Coronary artery (tissue), 2 donors: ENCODE results near the gene OR8B2.
"Not testable (repeated sequence)": the region's sequence is repeated elsewhere in the genome, so short reads cannot be mapped to it uniquely, and the experiment has no call there.

ENCODE experiments used
- DNase-seq: peaks from one replicate; pipeline ENCODE4 v3.0.0-alpha.2; 2017; ENCODE audit warnings: low spot score
- H3K27ac ChIP-seq, 2 donors: fragments of 200-600 bp; sonication (generic); one replicate each; pipeline ENCODE4 v1.5.1; 2016 to 2019
- H3K4me3 ChIP-seq: fragments of 200-600 bp; sonication (generic); 2 replicates; pipeline ENCODE4 v1.5.1; 2016; ENCODE audit warnings: mild to moderate bottlenecking, moderate library complexity
- CTCF ChIP-seq: fragments of 200-600 bp; sonication (generic); IDR thresholded peaks from one replicate; pipeline ENCODE4 v1.5.1; 2019; ENCODE audit warnings: antibody characterized with exemption

Gene OR8B2, protein sequence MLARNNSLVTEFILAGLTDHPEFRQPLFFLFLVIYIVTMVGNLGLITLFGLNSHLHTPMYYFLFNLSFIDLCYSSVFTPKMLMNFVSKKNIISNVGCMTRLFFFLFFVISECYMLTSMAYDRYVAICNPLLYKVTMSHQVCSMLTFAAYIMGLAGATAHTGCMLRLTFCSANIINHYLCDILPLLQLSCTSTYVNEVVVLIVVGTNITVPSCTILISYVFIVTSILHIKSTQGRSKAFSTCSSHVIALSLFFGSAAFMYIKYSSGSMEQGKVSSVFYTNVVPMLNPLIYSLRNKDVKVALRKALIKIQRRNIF

DNA sequence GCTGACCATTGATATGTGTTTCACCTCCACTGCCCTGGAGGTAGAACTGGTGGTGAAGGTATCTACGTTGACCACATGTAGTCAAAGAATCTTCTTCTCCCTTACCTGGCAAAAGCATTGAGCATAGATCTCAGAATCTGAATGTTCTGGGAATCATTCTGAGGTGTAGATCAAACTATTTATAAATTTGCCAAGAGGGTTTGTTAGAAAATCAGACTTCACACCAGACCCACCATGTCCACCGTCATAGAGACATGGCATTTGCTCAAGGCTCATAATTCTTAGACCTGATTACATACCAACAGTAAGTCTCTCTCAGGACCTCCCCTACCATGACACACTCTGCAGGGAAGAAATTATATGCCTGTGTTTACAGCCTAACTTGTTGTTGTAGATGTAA lies at the start of gene OR8B2:
Gene OR8B2 (minus strand): TSS at position 101 of the 400 bp plus-strand sequence. CDS start 1,156 bp downstream, outside the sequence.
- Histone ChIP-seq H3K4me3 (no peak within 1 kb of the TSS), H3K27ac (no peak within 1 kb of the TSS)
- no peak for TF ChIP-seq CTCF
- DNase-seq = no peak

DNA sequence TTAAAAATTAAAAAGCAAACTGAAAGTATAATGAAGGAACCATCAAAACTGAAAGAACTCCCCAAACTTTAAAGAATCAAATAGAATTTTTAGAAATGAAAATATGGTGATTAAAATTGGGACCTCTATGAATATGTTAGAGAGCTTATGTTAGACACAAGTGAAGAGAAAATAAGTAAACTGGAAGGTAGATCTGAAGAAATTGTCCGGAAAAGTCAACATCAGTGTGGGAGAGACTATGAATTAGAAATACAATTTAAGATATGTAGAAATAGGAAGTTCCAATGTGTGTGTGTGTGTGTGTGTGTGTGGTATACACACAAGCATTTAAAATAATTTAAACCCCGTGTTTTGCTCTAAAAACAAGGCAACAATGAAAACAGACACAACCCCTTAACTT lies 45.3 kb upstream of the OR8B2 start:
- H3K27ac ChIP-seq = no peak overlapping the region
- no peak overlapping the region for H3K4me3 ChIP-seq
- no peak for TF ChIP-seq CTCF
- no peak for DNase-seq

DNA sequence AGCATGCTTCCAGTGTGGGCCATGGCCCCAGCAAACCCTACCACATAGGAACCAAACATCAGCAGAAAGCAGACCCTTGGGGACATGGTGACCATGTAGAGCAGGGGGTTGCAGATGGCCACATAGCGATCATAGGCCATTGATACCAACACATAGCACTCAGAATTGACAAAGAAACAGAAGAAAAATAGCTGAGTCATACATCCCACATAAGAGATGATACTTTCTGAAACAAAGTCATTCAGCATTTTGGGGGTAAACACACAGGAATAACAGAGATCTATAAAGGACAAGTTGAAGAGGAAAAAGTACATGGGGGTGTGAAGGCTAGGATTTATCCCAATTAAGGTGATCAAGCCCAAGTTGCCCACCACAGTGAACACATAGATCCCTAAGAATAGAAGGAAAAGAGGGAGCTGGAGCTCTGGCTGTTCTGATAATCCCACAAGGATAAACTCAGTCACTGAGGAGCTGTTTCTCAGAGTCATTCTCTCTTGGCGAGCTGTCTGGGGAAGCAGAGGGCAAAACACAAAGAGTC lies 40.2 kb upstream of the OR8B2 start, which contains the start of gene OR8B4:
Gene OR8B4 (minus strand): TSS at position 488 of the 538 bp plus-strand sequence. CDS start 0 bp downstream, at position 488.
- Histone ChIP-seq H3K27ac (no peak within 1 kb of the TSS), H3K4me3 (no peak within 1 kb of the TSS)
- DNase-seq = no peak
- TF ChIP-seq CTCF = no peak

- DNase-seq = no peak
- TF ChIP-seq CTCF = no peak
- Histone ChIP-seq H3K4me3 (no peak overlapping the region), H3K27ac (no peak overlapping the region)
These were observed 36.7 kb upstream of the OR8B2 start for GRCh38 chr11:124421043-124421442.

DNA sequence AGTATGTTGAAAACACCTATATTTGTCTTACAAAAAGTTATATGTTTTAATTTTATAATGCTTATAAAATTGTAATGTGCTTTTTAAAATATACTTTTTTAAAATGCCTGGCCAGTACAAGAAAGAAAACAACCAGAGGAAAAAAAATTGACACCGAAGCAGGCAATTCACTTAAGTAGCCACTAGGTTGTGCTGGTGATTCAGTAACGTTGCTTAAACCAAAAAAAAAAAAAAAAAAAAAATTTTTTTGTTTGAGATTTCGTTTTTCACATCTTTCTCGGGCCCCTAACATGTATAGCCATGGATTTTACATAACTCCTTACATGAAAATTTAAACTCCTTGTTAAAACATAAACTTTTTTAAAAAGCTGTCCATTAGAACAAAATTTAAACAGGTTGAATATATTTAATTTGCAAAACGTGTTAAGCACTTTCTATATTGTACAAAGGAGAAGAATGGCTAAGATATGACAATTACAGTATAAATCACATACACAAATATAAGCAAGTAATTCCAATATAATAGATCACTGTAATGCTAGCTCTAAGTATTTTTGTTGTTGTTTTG lies 31.1 kb upstream of the OR8B2 start:
- no peak for DNase-seq
- TF ChIP-seq CTCF = no peak
- Histone ChIP-seq H3K4me3 (no peak overlapping the region), H3K27ac (no peak overlapping the region)

DNA sequence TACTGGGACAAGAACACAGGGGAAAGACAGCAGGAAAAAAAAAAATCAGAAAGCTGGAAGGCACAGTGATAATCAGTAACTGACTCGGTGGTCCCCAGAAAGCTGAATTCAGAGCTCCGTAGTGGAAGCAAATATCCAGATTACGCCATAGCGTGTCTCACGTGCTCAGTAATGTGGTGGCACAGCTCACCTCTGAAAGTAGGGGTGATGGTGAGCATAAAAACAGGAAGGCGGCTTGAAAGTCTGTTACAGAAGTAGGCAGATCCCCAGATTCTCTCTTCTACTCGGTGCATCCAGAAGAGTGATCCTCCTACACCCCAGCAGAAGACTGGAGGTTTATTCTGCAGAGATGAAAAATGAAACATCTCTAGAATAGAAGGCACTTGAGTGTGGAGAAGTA lies 25.6 kb upstream of the OR8B2 start:
- TF ChIP-seq CTCF = no peak
- Histone ChIP-seq H3K4me3 (no peak overlapping the region), H3K27ac (no peak overlapping the region)
- DNase-seq = no peak

- Histone ChIP-seq H3K27ac (no peak overlapping the region), H3K4me3 (no peak overlapping the region)
- no peak for DNase-seq
- TF ChIP-seq CTCF = no peak
These were observed 21.3 kb upstream of the OR8B2 start for GRCh38 chr11:124405581-124405980.

DNA sequence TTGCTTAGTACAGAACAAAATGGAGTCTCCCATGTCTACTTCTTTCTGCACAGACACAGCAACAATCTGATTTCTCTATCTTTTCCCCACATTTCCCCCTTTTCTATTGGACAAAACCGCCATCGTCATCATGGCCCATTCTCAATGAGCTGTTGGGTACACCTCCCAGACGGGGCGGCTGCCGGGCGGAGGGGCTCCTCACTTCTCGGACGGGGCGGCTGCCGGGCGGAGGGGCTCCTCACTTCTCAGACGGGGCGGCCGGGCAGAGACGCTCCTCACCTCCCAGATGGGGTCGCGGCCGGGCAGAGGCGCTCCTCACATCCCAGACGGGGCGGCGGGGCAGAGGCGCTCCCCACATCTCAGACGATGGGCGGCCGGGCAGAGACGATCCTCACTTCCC lies 18.9 kb upstream of the OR8B2 start:
- not testable (repeated sequence) for H3K27ac ChIP-seq, DNase-seq, H3K4me3 ChIP-seq
